Activated CD8-positive, alpha-beta memory T cell treated with anti-CD3 and anti-CD28 coated beads, Interleukin-2, amount 50 U/mL, for 24 hours (primary cell): ENCODE results near the gene ROR1.

Experiments used
- DNase-seq: peaks from one replicate; pipeline ENCODE4 v3.0.0-alpha.2; 2020; ENCODE audit errors: extremely low read depth

The ROR1 gene

GRCh38 chr1:64228167-64228957 is 454.5 kb downstream of the ROR1 start:
- no peak for DNase-seq

GRCh38 chr1:64229307-64229706 is 455.5 kb downstream of the ROR1 start:
- DNase-seq: no peak
